ENCODE data around the gene CAMTA1.

Gene CAMTA1

GRCh38 chr1:7497107-7497637 lies 711.9 kb downstream of the CAMTA1 start:
- DNase-seq: no peak

- no peak for DNase-seq
Measured at GRCh38 chr1:7500381-7501083, 715.3 kb downstream of the CAMTA1 start.

- DNase-seq: no peak
Measured at GRCh38 chr1:7501084-7501491, 715.8 kb downstream of the CAMTA1 start.

DNA sequence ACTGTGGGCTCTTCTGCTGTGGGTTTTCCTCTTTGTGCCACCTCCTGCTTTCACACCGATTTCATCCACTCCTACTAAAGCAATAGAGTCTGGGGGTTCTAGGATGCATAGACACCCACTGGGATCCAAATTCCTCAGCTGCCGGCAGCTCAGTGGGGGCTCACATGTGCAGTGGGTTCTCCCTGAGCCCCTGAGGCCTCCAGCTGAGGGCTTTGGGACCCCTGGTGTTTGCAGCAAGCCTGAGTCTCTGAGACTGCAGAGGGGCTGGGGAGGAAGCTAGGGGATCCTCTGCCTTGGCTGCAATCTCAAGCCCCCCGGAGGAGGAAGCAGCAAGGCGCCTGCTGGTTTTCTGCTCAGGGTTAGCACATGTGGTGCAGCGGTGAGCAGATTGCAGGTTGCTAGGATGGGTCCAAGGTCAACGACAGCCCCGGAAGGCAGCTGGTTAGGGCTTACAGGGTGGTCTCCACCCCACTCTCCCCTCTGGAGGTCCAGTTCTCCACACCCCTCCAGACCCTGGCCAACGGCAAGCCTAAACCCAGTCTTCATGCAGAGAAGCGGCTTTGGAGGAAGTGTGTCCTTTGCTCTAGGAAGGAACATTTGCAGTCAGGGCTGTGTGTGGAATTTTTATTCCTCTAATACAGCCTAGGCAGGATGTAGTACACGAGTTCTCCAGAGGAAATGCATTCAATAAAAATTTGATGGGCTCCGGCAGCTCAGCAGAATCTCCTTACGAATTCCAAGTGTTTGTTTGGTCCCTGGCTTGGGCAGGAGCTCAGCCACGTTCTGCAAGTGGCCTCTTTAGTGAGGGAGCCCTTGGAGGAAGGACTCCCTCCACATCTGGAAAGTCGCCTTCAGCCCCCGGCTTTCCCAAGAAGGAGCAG lies 716.7 kb downstream of the CAMTA1 start:
- DNase-seq: no peak

DNA sequence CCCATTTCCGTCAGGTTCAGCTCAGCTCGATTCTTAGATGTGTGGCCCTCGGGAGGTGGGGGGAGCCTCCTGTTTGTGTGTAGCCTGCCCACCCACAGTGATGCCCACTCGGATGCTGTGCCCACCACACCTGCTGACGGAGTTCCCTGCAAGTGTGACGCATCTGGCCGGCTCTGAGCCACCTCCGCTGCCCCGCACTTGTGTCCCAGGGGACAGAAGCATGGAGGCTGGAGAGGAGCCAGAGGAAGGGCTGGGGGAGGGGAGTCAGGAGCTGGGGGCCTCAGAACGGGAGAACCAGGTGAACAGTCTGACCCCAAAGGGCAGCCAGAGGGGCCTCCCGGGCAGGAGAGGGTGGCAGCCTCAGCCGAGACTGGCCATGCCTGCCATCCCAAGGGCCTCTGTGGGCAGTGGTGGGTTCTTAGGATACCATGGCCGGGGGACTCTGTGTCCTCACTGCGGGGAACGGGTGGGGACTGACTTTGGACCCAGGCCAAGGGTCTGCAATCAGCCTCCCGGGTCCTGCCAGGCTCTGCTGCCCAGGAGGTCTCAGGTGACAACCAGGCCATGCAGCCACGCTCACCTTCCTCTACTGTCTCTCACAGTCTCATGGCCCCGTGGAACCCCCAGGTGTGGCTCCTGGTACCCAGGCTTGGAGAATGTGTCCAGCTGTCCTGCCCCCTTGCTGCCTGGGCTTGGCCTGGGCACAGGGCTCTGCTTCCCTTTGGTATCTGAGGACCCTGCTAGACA lies 718.6 kb downstream of the CAMTA1 start:
- no peak for DNase-seq

- no peak for DNase-seq
Measured at GRCh38 chr1:7504438-7504720, 719.1 kb downstream of the CAMTA1 start.

- DNase-seq: no peak
Measured at GRCh38 chr1:7505094-7505770, 720.0 kb downstream of the CAMTA1 start.

DNA sequence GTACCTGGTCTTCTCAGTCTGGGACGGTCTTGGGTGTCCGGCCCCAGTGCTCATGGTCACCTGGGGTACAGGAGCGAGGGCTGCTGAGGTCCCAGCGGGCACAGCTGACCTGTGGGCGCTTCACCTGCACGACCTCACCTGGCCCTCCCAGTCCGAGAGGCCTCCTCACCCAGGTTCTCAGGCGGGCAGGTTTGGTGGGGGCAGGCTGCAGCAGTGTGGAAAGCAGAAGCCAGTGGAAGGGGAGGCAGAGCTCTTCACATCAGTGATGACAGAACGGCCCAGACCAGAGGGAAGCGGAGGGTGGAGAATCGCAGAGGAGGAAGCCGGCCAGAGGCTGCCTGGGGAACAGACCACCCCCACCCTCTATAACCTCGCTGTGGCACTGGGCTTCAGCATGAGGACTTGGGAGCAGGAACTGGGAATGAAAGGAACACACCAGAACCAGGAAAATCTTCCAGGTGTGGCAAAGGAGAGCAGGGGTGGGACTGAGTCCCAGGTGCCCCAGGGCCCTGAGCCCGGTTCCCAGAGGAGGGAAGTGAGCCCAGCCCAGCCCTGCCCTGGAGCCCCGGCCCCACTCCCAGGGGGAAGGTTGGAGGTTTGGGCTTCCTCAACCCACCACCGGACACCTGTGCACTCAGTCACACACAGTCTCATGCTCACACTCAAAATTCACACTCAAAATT lies 720.7 kb downstream of the CAMTA1 start:
- DNase-seq: no peak

- no peak for DNase-seq
Measured at GRCh38 chr1:7506454-7507284, 721.4 kb downstream of the CAMTA1 start.

DNA sequence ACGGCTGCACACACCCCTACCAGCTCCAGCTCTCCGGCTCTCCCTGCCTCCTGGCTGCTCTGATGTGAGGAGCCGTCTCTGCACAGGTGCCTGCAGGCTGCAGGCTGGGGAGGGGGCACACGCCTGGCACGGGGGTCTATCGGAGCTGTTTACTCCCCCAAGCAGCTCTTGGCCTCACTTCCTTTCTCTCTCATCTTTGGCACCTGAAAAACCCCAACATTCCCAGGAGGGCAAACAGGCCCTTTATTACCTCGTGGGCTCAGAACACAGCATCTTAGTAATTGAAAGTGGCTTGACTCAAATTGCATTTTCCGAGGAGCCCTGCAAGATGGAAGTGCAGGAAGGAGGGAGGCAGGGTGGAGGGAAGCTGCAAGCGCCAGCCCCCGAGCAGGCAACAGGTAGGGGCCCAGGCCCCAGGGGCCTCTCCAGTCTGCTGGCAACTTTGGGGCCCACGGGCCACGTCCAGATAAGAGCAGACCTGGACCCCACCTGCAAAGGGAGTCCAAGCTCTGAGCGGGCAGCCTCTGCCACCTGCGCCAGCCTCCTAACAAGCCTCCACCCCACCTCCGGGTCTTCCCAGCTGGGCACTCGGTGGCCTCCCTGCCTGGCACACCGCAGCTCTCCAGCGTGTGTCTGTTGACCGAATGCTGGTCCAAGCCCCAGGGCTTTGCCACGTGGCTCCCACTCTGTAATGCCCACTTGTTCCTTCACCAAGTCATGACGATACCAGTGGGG lies 722.2 kb downstream of the CAMTA1 start:
- no peak for DNase-seq

GRCh38 chr1:7508052-7508933 lies 723.0 kb downstream of the CAMTA1 start:
- no peak for DNase-seq

- DNase-seq: no peak
Measured at GRCh38 chr1:7508934-7509519, 723.8 kb downstream of the CAMTA1 start.

- no peak for DNase-seq
Measured at GRCh38 chr1:7509598-7509997, 724.3 kb downstream of the CAMTA1 start.

GRCh38 chr1:7510389-7510931 lies 725.2 kb downstream of the CAMTA1 start:
- DNase-seq: no peak

GRCh38 chr1:7511381-7511780 lies 726.1 kb downstream of the CAMTA1 start:
- no peak for DNase-seq

DNA sequence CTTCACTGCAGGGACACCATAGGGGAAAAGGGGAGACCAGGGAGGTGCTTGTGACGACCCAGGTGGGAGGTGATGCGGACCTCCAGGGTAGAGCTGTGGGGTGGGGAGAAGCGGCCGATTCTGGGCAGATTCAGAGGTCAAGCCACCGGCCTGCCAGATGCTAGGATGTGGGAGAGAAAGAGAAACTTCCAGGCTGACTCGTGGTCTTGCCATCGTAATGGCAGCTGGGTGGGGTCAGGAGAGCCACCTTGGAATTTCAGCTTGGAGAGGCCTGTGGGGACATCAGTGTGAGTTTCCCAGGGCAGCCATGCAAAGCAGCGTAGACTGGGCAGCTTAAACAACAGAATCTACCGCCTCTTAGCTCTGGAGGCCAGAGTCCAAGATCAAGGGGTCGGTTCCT lies 727.8 kb downstream of the CAMTA1 start:
- DNase-seq: no peak

- DNase-seq: no peak
Measured at GRCh38 chr1:7515175-7515574, 729.9 kb downstream of the CAMTA1 start.

- DNase-seq: no peak
Measured at GRCh38 chr1:7515904-7516303, 730.6 kb downstream of the CAMTA1 start.

DNA sequence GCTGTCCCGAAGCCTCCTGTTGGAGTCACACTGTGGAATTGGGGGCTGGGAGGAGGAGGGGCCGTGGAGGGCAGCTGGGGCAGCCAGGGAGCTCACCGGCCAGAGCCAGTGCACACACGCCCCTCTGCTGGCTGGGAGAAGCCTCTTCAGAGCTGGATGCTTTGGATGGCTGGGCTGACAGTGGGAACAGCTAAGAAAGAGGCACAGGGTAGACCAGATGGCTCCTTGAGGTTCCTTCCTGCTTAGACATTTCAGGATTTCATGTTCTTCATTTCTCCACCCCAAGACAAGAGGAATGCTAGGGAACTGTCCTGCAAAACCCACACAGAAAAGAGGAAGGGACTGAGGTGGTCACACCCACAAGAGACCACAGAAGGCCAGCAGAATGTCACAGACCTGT lies 731.1 kb downstream of the CAMTA1 start:
- no peak for DNase-seq

All from NCI-H187 treated with DMSO at 0.1 percent for 48 hours (cell line).